Esophagus muscularis mucosa (tissue), 4 donors: ENCODE data around the gene ATXN2.

Experiments
- CTCF ChIP-seq, 3 experiments: fragments of 200-600 bp in 2 of 3; fragments of 450-650 bp in 1 of 3; sonication (generic) in 2 of 3; IDR thresholded peaks; one replicate each; pipeline ENCODE4 v1.5.1; 2017 to 2019; ENCODE audit warnings: antibody characterized with exemption in 3 of 3, mild to moderate bottlenecking in 2 of 3, moderate library complexity in 1 of 3
- EP300 ChIP-seq: sonication (generic); formaldehyde crosslinking; IDR thresholded peaks from one replicate; pipeline ENCODE4 v1.6.1; 2017; ENCODE audit warnings: antibody characterized with exemption
- POLR2A ChIP-seq: fragments of 450-650 bp; IDR thresholded peaks from one replicate; pipeline ENCODE4 v1.6.1; 2017; ENCODE audit warnings: antibody characterized with exemption, moderate library complexity, mild to moderate bottlenecking, low read depth
- POLR2AphosphoS5 ChIP-seq, 2 donors: sonication (generic); formaldehyde crosslinking; IDR thresholded peaks; one replicate each; pipeline ENCODE4 v1.6.1; 2017; ENCODE audit warnings: antibody characterized with exemption in 2 of 2

GRCh38 chr12:111580119-111580425, 19.0 kb downstream of the ATXN2 start:
- TF ChIP-seq CTCF (IDR thresholded peaks at IDR 0.05) (no peak), POLR2AphosphoS5 (IDR thresholded peaks at IDR 0.05) (no peak), POLR2A (no peak), EP300 (no peak)
